HFFc6 (cell line): ENCODE results near the gene PLCL1. TPM values are rescaled to one million over a fixed set of nuclear protein-coding genes. Genes with fewer than 3 reads are reported as not detected.

ENCODE experiments used
- DNase-seq: peaks from one replicate; pipeline ENCODE4 v3.0.0-alpha.2; 2018
- H3K27ac Mint-ChIP-seq: 2 replicates; pipeline ENCODE4 v1.8.0; 2020; ENCODE audit warnings: mild to moderate bottlenecking, mixed read lengths
- H3K27me3 Mint-ChIP-seq: 2 replicates; pipeline ENCODE4 v1.8.0; 2021; ENCODE audit warnings: mild to moderate bottlenecking, moderate library complexity, mixed read lengths; ENCODE audit not compliant: insufficient read depth
- H3K36me3 Mint-ChIP-seq: 2 replicates; pipeline ENCODE4 v1.8.0; 2021; ENCODE audit warnings: low read depth, mixed read lengths
- H3K4me1 Mint-ChIP-seq: 2 replicates; pipeline ENCODE4 v1.8.0; 2020; ENCODE audit warnings: low read depth, mixed read lengths
- H3K4me3 Mint-ChIP-seq: 2 replicates; pipeline ENCODE4 v1.8.0; 2020; ENCODE audit warnings: mild to moderate bottlenecking, moderate library complexity, mixed read lengths
- H3K9me3 Mint-ChIP-seq: 2 replicates; pipeline ENCODE4 v1.8.0; 2020; ENCODE audit warnings: mild to moderate bottlenecking, mixed read lengths
- CTCF ChIP-seq: fragments of 200-600 bp; sonication (generic); IDR thresholded peaks from 2 replicates; pipeline ENCODE4 v1.5.0; 2021; ENCODE audit warnings: antibody characterized with exemption, mild to moderate bottlenecking
- total RNA-seq, 6 experiments: library from RNA; stranded (reverse); fragmentation: NEBNext Ultra II Directional; extraction: Animal tissue kit (Norgen Biotek cat#: 25700); gene quantifications; 2 replicates in 1 of 6; 3 replicates in 5 of 6; pipeline ENCODE4 v1.2.3, GENCODE V29; 2021

Gene PLCL1
- total RNA-seq, 6 experiments from 2014 or later, result 0.03 to 0.14 (median 0.12) TPM; not detected in 2

GRCh38 chr2:198165289-198165688 is 360.9 kb downstream of the PLCL1 start:
- H3K27ac Mint-ChIP-seq, result no peak overlapping the region
- H3K27me3 Mint-ChIP-seq, result no peaks in the 10 kb centered on the region; the same call in 1 of the 2 replicates
- TF ChIP-seq CTCF, result no peak
- no peak for DNase-seq
- no peaks in the 10 kb centered on the region for H3K4me1 Mint-ChIP-seq
- peaks cover 43% of the 10 kb centered on the region for H3K9me3 Mint-ChIP-seq
- H3K36me3 Mint-ChIP-seq, result no peaks in the 10 kb centered on the region
- no peak overlapping the region for H3K4me3 Mint-ChIP-seq

GRCh38 chr2:198167346-198167745 is 363.0 kb downstream of the PLCL1 start:
- H3K4me1 Mint-ChIP-seq, result no peaks in the 10 kb centered on the region
- no peak overlapping the region for H3K27ac Mint-ChIP-seq
- DNase-seq, result no peak
- no peaks in the 10 kb centered on the region; the same call in 1 of the 2 replicates for H3K27me3 Mint-ChIP-seq
- H3K9me3 Mint-ChIP-seq, result peaks cover 40% of the 10 kb centered on the region
- H3K36me3 Mint-ChIP-seq, result no peaks in the 10 kb centered on the region
- TF ChIP-seq CTCF, result no peak
- no peak overlapping the region for H3K4me3 Mint-ChIP-seq

GRCh38 chr2:198168651-198169050 is 364.3 kb downstream of the PLCL1 start:
- Mint-ChIP-seq H3K9me3 (peaks cover 41% of the 10 kb centered on the region), H3K4me1 (no peaks in the 10 kb centered on the region), H3K4me3 (no peak overlapping the region), H3K36me3 (no peaks in the 10 kb centered on the region), H3K27me3 (no peaks in the 10 kb centered on the region), H3K27ac (no peak overlapping the region)
- DNase-seq, result no peak
- TF ChIP-seq CTCF, result no peak

GRCh38 chr2:198173242-198173641 is 368.8 kb downstream of the PLCL1 start:
- H3K27ac Mint-ChIP-seq, result no peak overlapping the region
- peaks cover 38% of the 10 kb centered on the region for H3K9me3 Mint-ChIP-seq
- no peaks in the 10 kb centered on the region for H3K4me1 Mint-ChIP-seq
- no peak overlapping the region for H3K4me3 Mint-ChIP-seq
- H3K27me3 Mint-ChIP-seq, result no peaks in the 10 kb centered on the region
- TF ChIP-seq CTCF, result no peak
- no peaks in the 10 kb centered on the region for H3K36me3 Mint-ChIP-seq
- no peak for DNase-seq

- no peak overlapping the region for H3K4me3 Mint-ChIP-seq
- no peak for DNase-seq
- no peaks in the 10 kb centered on the region for H3K36me3 Mint-ChIP-seq
- no peaks in the 10 kb centered on the region for H3K27me3 Mint-ChIP-seq
- H3K4me1 Mint-ChIP-seq, result no peaks in the 10 kb centered on the region
- H3K27ac Mint-ChIP-seq, result no peak overlapping the region
- peaks cover 34% of the 10 kb centered on the region for H3K9me3 Mint-ChIP-seq
- TF ChIP-seq CTCF, result no peak
These were observed 369.5 kb downstream of the PLCL1 start for GRCh38 chr2:198173864-198174263.

GRCh38 chr2:198175271-198175670 is 370.9 kb downstream of the PLCL1 start:
- H3K4me1 Mint-ChIP-seq, result no peaks in the 10 kb centered on the region
- no peaks in the 10 kb centered on the region for H3K27me3 Mint-ChIP-seq
- TF ChIP-seq CTCF, result no peak
- H3K27ac Mint-ChIP-seq, result no peak overlapping the region
- H3K4me3 Mint-ChIP-seq, result no peak overlapping the region
- peaks cover 33% of the 10 kb centered on the region for H3K9me3 Mint-ChIP-seq
- H3K36me3 Mint-ChIP-seq, result no peaks in the 10 kb centered on the region
- no peak for DNase-seq
